ENCODE measurements around the gene LURAP1L.
"Not testable (repeated sequence)": the region's sequence is repeated elsewhere in the genome, so short reads cannot be mapped to it uniquely, and the experiment has no call there.

The LURAP1L gene

DNA sequence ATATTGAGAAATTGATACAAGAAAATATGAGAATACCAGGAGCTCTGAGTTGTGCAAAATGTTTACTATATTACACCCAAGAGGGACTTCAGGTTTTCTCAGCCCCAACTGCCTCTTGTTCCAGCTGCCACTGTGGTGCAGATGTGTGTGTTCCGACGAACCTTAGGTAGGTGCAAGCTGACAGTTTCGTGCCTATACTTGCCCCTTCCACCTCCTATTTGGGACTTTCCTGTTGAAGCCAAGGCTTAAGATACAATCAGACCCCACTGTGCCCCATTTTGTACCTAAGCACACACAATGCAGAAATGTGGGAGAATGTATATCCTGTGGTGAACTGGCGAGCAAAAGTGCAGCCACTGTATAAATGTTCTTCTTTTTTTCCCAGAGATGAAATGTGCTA is 80.2 kb downstream of the LURAP1L start:
- DNase-seq (ENCODE audit: low read depth in 1 of 2, low spot score in 1 of 2): no peak

DNA sequence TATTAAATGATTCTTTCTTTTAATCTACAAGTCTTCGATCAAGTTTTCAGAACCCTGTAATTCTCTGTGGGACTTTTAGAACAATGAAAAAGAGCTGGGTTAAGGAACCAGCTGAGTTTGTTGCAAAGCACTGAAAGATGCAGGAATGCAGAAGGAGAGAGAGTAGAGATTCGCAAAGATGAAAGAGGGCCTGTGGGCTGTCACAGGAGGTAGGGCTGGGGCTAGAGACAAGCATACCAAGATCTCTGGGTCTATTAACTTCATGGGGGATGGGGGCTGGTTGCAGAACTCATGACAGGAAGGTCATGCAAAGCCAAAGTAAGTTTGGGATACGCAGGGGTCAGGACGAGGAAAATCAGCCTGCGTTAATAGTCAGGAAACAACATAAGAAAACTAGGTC is 81.8 kb downstream of the LURAP1L start:
- no peak for DNase-seq (ENCODE audit: low read depth in 1 of 2, low spot score in 1 of 2)

DNA sequence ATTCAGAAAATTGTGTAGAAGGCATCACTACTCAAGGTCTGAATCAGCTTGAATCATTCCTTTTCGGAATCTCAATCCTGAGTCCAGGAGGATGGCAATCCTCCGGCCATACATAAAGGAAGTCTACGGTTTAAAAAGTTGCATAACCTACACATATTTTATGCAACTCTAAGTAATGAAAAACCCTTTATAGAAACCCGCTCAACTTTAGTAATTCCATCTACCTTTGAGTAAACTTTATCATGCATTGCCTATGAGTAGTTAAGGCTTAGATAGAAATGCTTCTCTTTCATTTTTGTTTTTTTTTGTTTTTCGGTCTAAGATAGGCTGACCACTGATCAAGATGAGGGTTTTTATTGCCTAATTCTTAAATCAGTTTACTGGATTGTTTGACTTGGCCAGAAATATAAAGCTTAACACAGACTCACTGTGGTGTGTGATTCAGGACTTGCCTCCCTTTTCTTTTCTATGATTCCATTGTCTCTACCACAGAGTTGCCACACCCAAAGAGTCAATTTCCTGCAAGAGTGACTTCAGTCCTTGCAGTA is 85.0 kb downstream of the LURAP1L start:
- no peak for DNase-seq (ENCODE audit: low read depth in 1 of 2, low spot score in 1 of 2)

GRCh38 chr9:12860998-12861397 is 86.2 kb downstream of the LURAP1L start:
- DNase-seq (ENCODE audit: low read depth in 1 of 2, low spot score in 1 of 2): no peak

DNA sequence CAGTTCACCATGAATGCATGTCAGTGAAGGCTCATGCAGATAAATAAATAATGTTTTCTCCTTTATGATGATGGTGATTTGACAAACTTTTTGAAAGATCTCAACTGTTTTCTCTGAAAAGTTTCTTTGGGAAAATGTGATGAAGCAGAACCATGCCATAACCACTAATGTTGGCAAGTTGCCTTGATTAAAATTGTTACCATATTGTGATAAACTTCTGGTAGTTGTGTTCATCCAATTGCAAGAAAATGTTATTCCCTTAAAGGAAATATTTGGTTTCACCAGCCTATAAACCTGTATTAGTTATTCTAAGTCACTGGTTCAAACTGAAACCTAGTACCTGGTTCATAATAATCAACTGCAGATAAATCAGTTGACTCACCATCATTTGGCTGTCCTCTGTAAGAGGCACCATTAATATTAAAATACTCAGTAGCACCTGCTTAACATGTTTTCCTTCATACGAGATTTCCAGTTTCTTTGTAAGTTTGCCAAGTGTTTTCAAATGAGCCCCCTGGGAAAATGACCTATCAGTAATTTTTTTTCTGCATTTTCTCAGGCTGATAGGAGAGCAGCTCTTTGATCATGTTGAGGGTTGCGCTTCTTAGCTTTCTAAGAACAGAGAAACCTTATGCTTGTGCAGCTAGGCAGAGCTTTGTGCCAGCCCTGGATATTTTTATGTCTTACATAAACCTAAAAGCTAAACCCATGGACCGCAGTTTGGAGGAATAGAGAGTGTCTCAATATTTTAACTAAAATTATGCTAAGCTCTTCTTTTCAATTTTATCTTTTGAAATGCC is 88.0 kb downstream of the LURAP1L start:
- no peak for DNase-seq (ENCODE audit: low read depth in 1 of 2, low spot score in 1 of 2)

DNA sequence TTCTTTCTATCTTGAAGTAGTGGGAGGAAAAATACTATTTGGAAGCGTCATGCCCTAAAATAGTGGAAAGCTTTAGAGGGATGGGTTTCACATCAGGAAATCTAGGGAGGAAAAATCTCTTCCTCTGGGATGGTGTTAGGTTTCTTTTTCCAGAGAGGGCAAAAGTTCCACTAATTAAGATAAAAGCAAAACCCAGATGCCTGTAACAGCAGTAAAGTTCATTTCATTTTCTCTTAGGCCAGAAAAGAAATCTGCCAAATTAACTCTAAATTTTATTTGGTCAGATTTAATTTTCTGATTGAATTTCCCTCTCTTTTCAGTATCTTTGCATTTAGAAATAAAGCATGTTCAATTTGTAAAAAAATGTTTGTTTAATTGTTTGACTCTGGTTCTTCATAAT is 88.8 kb downstream of the LURAP1L start:
- no peak for DNase-seq (ENCODE audit: low read depth in 1 of 2, low spot score in 1 of 2)

DNA sequence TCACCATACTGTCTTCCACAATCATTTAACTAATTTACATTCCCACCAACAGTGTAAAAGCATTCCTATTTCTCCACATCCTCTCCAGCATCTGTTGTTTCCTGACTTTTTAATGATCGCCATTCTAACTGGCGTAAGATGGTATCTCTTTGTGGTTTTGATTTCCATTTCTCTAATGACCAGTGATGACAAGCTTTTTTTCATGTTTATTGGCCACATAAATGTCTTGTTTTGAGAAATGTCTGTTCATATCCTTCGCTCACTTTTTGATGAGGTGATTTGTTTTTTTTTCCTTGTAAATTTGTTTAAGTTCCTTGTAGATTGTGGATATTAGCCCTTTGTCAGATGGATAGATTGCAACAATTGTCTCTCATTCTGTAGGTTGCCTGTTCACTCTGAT is 90.6 kb downstream of the LURAP1L start:
- DNase-seq (ENCODE audit: low read depth in 1 of 2, low spot score in 1 of 2): not testable (repeated sequence)
